Activated T-helper 17 cell treated with anti-CD3 and anti-CD28 coated beads, Interleukin-2, amount 50 U/mL, for 72 hours (primary cell): Measurements from ENCODE around the gene CYFIP1. TPM values are rescaled to one million over a fixed set of nuclear protein-coding genes. Genes with fewer than 3 reads are reported as not detected.

Experiments
- ATAC-seq: fragments of 150-1000 bp; cut with Tn5 transposase; replicated peaks from 2 replicates; pipeline ENCODE4 v1.10.0; 2021; ENCODE audit warnings: mild to moderate bottlenecking, moderate library complexity
- H3K27ac Mint-ChIP-seq: one replicate; pipeline ENCODE4 v1.8.0; 2022; ENCODE audit warnings: mixed read lengths
- H3K27me3 Mint-ChIP-seq: one replicate; pipeline ENCODE4 v1.8.0; 2022; ENCODE audit warnings: mixed read lengths
- H3K36me3 Mint-ChIP-seq: one replicate; pipeline ENCODE4 v1.8.0; 2022; ENCODE audit warnings: low read depth, mild to moderate bottlenecking, mixed read lengths
- H3K4me1 Mint-ChIP-seq: one replicate; pipeline ENCODE4 v1.8.0; 2022; ENCODE audit warnings: mixed read lengths
- H3K4me3 Mint-ChIP-seq: one replicate; pipeline ENCODE4 v1.8.0; 2022; ENCODE audit warnings: mild to moderate bottlenecking, mixed read lengths
- H3K9me3 Mint-ChIP-seq: one replicate; pipeline ENCODE4 v1.8.0; 2022; ENCODE audit warnings: mixed read lengths
- total RNA-seq, 2 donors: library from RNA; stranded (reverse); gene quantifications; one replicate each; pipeline ENCODE4 v1.2.3, GENCODE V29; 2022

Gene CYFIP1
- total RNA-seq, 2 donors from 2014 or later = 34.3 to 39.5 TPM

DNA sequence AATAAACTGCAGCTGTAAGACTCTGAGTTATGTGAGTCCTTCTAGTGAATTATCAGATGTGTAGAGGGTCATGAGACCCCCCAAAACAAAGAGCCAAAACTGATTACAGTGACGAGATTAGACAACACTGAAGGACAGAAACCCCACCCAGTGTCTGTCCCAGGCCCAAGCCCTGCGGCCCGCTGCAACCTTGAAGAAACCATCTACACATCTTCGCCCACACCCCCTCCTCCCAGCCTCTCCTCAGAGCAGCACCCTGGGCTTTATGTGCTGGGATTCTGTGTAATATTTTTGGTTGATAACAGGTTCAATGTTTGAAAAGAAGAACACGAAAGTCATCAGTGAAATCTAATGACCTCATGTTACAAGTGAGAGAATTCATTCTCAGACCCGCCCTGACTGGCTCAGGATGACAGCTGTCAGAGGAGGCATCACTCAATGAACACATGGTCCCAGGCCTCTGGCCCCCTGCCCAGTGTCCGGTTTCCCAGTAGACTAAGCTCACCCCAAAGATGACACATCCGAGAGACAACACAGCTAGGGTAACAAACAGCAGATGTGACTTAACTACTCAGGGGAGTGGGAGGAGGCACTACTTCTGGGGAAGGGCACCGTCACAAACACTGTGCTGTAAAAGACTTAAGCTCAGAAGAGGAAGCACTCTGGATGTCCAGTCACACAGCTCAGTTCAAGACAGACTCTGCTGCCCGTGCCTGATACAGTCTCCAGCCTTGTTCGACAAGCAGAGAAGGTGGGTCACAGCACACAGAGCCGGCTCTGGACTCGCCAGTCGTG is 92.8 kb downstream of the CYFIP1 start:
- Mint-ChIP-seq H3K9me3 (no peaks in the 10 kb centered on the region), H3K4me1 (peaks cover 5% of the 10 kb centered on the region), H3K27ac (no peak overlapping the region), H3K4me3 (no peak overlapping the region), H3K27me3 (no peaks in the 10 kb centered on the region), H3K36me3 (peaks cover 22% of the 10 kb centered on the region)
- ATAC-seq = no peak

DNA sequence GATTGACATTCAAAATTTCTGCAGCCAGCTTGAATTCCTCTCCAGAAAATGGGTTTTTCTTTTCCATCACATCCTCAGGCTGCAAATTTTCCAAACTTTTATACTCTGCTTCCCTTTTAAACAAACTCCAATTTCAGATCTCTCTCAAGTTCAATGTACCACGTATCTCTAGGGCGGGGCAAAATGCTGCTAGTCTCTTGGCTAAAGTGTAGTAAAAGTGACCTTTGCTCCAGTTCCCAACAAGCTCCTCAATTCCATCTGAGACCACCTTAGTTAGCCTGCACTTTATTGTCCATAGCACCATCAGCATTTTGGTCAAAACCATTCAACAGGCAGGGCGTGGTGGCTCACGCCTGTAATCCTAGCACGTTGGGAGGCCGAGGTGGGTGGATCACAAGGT is 95.0 kb downstream of the CYFIP1 start:
- Mint-ChIP-seq H3K9me3 (no peaks in the 10 kb centered on the region), H3K4me1 (peaks cover 5% of the 10 kb centered on the region), H3K4me3 (no peak overlapping the region), H3K27me3 (no peaks in the 10 kb centered on the region), H3K36me3 (peaks cover 24% of the 10 kb centered on the region), H3K27ac (peak overlapping the region; percentile 31)
- ATAC-seq = no peak

DNA sequence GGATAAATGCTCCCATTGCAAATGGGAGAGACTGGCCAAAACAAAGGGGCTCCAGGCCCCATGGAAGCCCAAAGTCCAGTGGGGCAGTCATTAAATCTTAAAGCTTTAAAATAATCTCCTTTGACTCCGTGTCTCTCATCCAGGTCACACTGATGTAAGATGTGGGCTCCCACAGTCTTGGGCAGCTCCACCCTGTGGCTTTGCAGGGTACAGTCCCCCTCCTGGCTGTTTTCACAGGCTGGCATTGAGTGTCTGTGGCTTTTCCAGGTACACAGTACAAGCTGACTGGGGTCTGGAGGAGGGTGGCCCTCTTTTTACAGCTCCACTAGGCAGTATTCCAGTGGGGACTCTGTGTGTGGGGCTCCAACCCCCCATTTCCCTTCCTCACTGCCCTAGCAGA is 95.8 kb downstream of the CYFIP1 start:
- H3K27me3 Mint-ChIP-seq = no peaks in the 10 kb centered on the region
- H3K9me3 Mint-ChIP-seq = no peaks in the 10 kb centered on the region
- no peak for ATAC-seq
- H3K27ac Mint-ChIP-seq = no peak overlapping the region
- peaks cover 5% of the 10 kb centered on the region for H3K4me1 Mint-ChIP-seq
- no peak overlapping the region for H3K4me3 Mint-ChIP-seq
- peaks cover 24% of the 10 kb centered on the region for H3K36me3 Mint-ChIP-seq

DNA sequence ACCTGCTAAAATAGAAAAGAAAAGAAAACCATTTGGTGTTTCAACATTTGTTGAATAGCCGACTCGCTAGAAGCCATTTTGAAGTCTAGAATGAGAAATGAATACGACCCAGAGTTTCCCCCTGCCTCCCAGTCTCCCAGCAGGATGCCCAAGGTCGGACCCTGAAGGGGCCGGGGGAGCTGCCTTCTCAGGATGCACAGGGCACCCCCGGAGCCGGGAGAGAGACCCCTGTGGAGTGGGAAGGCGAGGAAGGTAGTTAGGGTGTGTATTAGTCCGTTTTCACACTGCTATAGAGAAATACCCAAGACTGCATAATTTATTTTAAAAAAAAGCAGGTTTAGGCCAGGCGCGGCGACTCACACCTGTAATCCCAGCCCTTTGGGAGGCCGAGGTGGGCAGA is 97.0 kb downstream of the CYFIP1 start:
- Mint-ChIP-seq H3K27me3 (no peaks in the 10 kb centered on the region), H3K27ac (no peak overlapping the region), H3K4me3 (no peak overlapping the region), H3K36me3 (peaks cover 33% of the 10 kb centered on the region), H3K4me1 (peaks cover 5% of the 10 kb centered on the region), H3K9me3 (no peaks in the 10 kb centered on the region)
- ATAC-seq = no peak

DNA sequence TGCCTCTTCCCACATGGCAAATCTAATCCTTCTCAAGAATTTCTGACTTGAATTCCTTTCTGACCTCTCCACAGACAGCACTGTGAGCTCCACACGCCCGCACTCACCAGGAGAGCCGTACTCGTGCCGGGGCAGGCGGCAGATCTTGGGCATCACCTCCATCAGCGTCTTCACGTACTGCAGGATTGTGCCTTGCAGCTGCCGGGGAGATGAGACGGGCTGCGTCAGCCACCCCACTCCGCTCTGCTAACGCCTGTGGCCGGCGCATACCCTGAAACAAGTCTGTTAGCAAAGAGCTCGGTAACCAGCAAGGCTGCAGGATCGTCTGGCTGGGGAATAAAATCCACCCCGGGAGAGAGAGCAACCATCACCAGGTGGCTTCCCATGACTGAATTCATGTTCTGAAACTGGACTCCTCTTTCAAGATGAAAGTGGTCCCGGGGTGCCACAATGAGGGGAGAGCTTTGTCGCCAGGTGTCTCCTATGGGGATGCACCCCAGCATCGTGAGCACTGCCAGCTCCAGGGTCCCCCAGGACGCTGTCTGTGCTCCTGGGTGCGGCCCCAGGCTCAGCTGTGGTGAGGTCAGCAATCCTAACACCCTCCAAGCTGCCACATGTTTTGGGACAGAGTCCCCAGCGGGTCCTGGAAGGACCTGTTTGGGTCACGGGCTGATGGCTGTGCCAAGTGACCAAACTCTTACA is 98.3 kb downstream of the CYFIP1 start:
- H3K27ac Mint-ChIP-seq = no peak overlapping the region
- peaks cover 5% of the 10 kb centered on the region for H3K4me1 Mint-ChIP-seq
- peaks cover 36% of the 10 kb centered on the region for H3K36me3 Mint-ChIP-seq
- ATAC-seq = no peak
- H3K4me3 Mint-ChIP-seq = no peak overlapping the region
- H3K9me3 Mint-ChIP-seq = no peaks in the 10 kb centered on the region
- no peaks in the 10 kb centered on the region for H3K27me3 Mint-ChIP-seq

DNA sequence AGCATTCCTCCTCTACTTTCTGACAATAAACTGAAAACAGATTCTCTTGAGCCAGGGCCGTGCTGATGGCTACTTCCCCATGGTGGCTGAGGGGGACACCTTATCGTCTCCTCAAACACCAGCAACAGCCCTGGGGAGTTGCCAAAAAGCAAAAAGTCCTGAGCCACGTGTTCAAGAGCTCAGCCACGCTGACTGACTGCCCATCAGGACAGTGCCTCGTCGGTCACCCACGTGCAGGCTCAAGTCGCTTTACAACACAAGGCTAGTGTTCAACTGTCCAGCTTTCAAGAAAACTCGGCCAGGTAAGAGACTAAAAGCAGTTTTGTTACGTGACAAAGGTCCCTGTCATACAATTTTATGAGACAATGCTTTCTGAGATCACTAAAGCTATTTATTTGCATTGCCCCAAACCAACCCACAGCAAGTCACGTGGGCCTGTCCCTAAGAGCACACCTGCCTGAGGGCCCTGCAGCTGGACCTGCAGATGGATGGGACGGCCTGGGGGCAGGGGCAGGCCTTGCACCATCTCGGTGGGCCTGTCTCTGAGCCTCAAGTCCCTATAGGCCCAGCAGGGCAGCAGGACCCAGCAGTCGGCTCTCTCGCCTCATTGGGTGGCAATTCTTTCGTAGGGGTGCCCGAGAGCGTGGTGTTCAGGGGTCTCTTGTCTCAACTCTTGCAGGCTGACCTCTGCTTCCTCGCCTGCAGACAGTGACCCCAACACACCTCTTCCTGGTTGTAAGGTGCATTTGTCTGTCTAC is 99.0 kb downstream of the CYFIP1 start:
- Mint-ChIP-seq H3K36me3 (peaks cover 42% of the 10 kb centered on the region), H3K27ac (no peak overlapping the region), H3K4me1 (peaks cover 5% of the 10 kb centered on the region), H3K27me3 (no peaks in the 10 kb centered on the region), H3K9me3 (no peaks in the 10 kb centered on the region), H3K4me3 (no peak overlapping the region)
- no peak for ATAC-seq

DNA sequence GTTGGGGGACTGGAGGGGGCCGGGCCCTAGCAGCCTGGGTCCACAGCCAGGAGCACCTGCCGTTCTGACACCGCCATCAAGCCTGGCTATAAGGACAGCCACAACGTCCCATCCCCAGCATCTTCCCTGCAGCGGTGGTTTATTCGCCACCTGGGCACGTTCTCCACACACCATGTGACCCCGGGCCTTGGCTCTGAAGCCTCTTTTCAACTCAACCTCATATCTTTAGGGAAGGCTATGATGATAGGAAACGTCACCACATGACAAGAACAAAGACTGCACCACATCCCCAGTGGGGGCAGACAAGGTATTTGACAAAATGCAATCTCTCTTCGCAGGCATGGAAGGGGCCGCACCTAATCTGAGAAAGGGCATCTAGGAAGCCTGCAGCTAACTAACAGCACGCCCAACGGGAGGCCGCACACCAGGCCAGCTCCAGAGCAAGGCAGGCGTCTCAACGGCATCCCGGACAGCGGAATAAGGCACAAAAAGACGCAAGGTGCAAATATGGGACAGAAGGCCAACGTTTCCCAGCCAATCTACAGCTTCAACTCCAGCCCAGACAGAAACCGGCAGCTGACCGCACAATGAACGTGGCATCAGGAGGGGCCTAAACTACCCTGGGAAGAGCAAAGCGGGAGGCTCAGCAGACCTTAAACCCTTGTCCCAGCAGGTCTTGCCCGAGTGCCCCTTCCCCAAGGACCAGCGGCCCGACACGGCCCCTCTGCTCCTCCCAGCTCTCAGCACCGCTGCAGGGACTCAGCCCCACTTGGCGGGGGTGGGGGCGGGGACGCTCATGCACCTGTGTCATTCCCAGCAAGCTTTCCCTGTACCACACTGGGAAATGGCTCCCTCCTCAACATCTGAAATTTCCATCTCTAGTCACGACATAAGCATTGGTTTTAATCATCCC is 99.8 kb downstream of the CYFIP1 start:
- no peak overlapping the region for H3K4me3 Mint-ChIP-seq
- no peak for ATAC-seq
- H3K36me3 Mint-ChIP-seq = peaks cover 46% of the 10 kb centered on the region
- H3K27me3 Mint-ChIP-seq = no peaks in the 10 kb centered on the region
- no peaks in the 10 kb centered on the region for H3K9me3 Mint-ChIP-seq
- H3K4me1 Mint-ChIP-seq = peaks cover 4% of the 10 kb centered on the region
- H3K27ac Mint-ChIP-seq = no peak overlapping the region

DNA sequence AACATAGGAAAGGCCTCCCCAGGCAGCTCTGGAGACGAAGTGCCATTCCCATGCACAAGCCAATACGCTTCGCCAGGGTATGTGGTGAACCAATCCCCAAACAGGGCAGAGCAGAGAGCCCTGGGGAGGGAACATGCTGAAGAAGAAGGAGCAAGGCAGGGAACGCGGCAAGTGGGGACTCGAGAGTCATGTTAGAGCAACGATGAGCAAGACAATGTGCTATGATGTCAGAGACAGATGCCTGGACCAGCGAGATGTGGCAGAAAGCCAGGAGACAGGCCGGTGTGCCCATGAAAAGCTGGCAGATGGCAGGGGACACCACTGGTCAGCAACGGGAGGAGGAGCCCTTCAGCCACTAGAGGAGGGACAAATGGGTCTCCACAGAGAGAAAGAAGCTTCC is 102.1 kb downstream of the CYFIP1 start:
- ATAC-seq = no peak
- H3K4me1 Mint-ChIP-seq = no peaks in the 10 kb centered on the region
- no peaks in the 10 kb centered on the region for H3K27me3 Mint-ChIP-seq
- no peak overlapping the region for H3K4me3 Mint-ChIP-seq
- peaks cover 55% of the 10 kb centered on the region for H3K36me3 Mint-ChIP-seq
- H3K9me3 Mint-ChIP-seq = no peaks in the 10 kb centered on the region
- no peak overlapping the region for H3K27ac Mint-ChIP-seq

DNA sequence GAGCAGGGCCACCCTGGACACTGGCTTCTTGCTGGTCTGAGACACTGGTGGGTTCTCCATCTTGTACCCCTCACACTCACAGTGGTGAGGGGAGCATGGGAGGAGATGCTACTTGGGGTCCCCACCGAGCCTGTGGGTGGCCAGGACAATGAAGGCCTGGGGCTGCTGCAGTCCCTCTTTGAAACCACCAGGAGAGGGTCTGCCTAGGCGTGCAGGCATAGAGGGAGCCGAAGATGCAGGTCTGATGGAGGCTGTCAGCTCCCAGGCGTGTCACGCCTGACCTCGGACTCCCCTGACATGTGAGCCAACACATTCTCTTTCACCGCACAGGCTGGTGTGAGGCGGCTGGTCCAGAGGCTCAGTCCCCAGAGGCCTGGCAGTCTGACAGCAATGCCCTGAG is 102.6 kb downstream of the CYFIP1 start:
- no peaks in the 10 kb centered on the region for H3K27me3 Mint-ChIP-seq
- H3K36me3 Mint-ChIP-seq = peaks cover 60% of the 10 kb centered on the region
- H3K9me3 Mint-ChIP-seq = no peaks in the 10 kb centered on the region
- no peak overlapping the region for H3K27ac Mint-ChIP-seq
- no peak for ATAC-seq
- H3K4me3 Mint-ChIP-seq = no peak overlapping the region
- H3K4me1 Mint-ChIP-seq = no peaks in the 10 kb centered on the region

DNA sequence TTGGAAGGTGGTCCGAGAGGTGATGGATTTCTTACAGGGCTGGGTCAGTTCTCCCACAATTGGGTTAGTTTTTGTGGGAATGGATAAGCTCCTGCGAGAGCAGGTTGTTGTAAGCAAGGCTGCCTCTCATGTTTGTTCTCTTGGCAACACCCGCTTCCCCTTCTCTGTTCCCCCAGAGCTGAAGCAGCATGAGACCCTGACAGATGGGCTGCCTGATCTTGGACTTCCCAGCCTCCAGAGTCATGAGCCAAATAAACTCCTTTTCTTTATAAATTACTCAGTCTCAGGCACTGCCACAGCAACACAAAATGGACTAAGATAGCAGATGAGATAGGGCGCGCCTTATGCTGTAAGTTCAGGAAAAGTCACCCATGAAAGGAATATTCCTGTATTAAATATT is 103.1 kb downstream of the CYFIP1 start:
- H3K27me3 Mint-ChIP-seq = no peaks in the 10 kb centered on the region
- H3K4me3 Mint-ChIP-seq = no peak overlapping the region
- no peaks in the 10 kb centered on the region for H3K9me3 Mint-ChIP-seq
- no peak overlapping the region for H3K27ac Mint-ChIP-seq
- no peak for ATAC-seq
- peaks cover 62% of the 10 kb centered on the region for H3K36me3 Mint-ChIP-seq
- H3K4me1 Mint-ChIP-seq = no peaks in the 10 kb centered on the region

DNA sequence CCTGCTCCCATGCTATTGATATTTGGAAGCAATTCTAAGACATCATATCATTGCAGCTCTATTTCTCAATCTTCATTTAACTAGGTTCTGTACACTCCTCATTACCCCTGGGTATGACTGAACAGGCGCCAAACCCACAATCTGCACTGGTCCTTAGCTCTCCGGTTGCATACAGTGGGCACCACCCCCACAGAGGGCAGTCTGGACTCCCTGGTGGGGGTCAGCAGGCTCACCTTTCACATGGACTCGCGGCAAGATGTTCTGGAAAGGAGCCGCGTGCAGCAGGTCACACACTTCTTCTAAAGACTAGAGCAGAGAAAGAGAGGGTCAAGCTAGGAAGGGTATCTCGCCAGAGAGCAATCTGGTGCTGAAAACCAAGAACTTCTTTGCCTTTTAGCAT is 105.2 kb downstream of the CYFIP1 start:
- peaks cover 75% of the 10 kb centered on the region for H3K36me3 Mint-ChIP-seq
- no peaks in the 10 kb centered on the region for H3K4me1 Mint-ChIP-seq
- no peak for ATAC-seq
- no peak overlapping the region for H3K27ac Mint-ChIP-seq
- no peaks in the 10 kb centered on the region for H3K27me3 Mint-ChIP-seq
- no peak overlapping the region for H3K4me3 Mint-ChIP-seq
- no peaks in the 10 kb centered on the region for H3K9me3 Mint-ChIP-seq

DNA sequence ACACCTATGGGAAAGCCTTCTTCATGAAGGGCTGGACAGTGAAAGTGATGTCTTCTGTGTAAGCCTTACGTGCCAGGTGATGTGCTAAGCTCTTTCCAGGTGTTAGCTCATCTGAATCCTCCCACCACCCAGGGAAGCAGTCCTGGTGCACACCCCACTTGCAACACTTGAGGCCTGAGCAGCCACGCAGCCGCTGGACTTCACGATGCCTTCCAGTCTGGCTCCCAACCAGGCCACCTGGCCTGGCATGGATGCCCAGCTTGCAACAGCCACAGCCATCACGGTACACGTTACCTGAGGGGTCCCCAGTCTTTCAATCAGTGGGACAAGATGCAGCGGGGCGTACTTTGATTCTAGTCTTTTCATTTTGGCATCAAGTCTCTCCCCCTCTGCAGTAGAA is 105.9 kb downstream of the CYFIP1 start:
- H3K27ac Mint-ChIP-seq = no peak overlapping the region
- no peak for ATAC-seq
- H3K4me1 Mint-ChIP-seq = no peaks in the 10 kb centered on the region
- H3K27me3 Mint-ChIP-seq = no peaks in the 10 kb centered on the region
- no peak overlapping the region for H3K4me3 Mint-ChIP-seq
- H3K36me3 Mint-ChIP-seq = peaks cover 81% of the 10 kb centered on the region
- H3K9me3 Mint-ChIP-seq = no peaks in the 10 kb centered on the region

DNA sequence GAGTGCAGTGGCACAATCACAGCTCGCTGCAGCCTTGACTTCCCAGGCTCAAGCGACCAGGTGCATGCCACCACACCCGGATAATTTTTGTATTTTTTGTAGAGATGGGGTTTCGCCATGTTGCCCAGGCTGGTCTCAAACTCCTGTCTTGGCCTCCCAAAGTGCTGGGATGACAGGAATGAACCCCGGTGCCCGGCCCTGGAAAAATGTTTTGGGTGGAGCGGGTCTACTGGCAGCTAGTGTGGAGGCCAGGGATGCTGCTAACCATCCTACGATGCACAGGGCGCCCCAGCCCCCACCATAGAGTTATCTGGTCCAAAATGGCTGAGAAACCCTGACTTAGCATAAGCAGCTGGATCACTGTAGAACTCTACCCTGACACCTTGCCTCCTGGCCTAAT is 106.3 kb downstream of the CYFIP1 start:
- no peak overlapping the region for H3K27ac Mint-ChIP-seq
- H3K9me3 Mint-ChIP-seq = no peaks in the 10 kb centered on the region
- no peak overlapping the region for H3K4me3 Mint-ChIP-seq
- peaks cover 81% of the 10 kb centered on the region for H3K36me3 Mint-ChIP-seq
- H3K27me3 Mint-ChIP-seq = no peaks in the 10 kb centered on the region
- no peaks in the 10 kb centered on the region for H3K4me1 Mint-ChIP-seq
- no peak for ATAC-seq
